A673 (cell line): ENCODE measurements around the gene DUS1L. TPM values are rescaled to one million over a fixed set of nuclear protein-coding genes. Genes with fewer than 3 reads are reported as not detected.
A peak's percentile ranks its signal among the peaks of the same experiment; 100 is the strongest.

ENCODE experiments used
- BruUV-seq: library from RNA; stranded (reverse); fragments of 400-500 nt; replicated peaks from 2 replicates; lab custom pipeline; 2021; lab: Mats Ljungman, UMichigan
- CTCF ChIA-PET: fragments of 300-600 bp; sonication (Branson Sonifier 250); formaldehyde crosslinking; loops from one replicate; lab custom pipeline; 2022; ENCODE audit warnings: antibody characterized with exemption; lab: Charles Lee
- POLR2A ChIA-PET: fragments of 300-600 bp; sonication (Branson Sonifier 250); formaldehyde crosslinking; loops from one replicate; lab custom pipeline; 2022; ENCODE audit warnings: antibody characterized with exemption; ENCODE audit not compliant: low non-redundant PET; lab: Charles Lee
- DNase-seq: peaks from one replicate; pipeline ENCODE4 v3.0.0-alpha.2; 2015; ENCODE audit warnings: low spot score
- H3K27ac ChIP-seq: fragments of 200-600 bp; sonication (generic); 2 replicates; pipeline ENCODE4 v1.5.1; 2016; ENCODE audit warnings: mixed run types, low read depth, mild to moderate bottlenecking, mixed read lengths, antibody characterized with exemption, low read length; ENCODE audit not compliant: poor library complexity, severe bottlenecking
- H3K27me3 ChIP-seq: fragments of 200-600 bp; sonication (generic); replicated peaks from 2 replicates; pipeline ENCODE4 v1.6.1; 2017; ENCODE audit warnings: mixed run types, low read depth, mild to moderate bottlenecking, mixed read lengths, antibody characterized with exemption, low read length; ENCODE audit not compliant: insufficient read depth, poor library complexity
- H3K36me3 ChIP-seq: fragments of 200-600 bp; sonication (generic); 2 replicates; pipeline ENCODE4 v1.6.1; 2016; ENCODE audit warnings: mixed run types, mild to moderate bottlenecking, mixed read lengths, antibody characterized with exemption, low read length; ENCODE audit not compliant: insufficient read depth, poor library complexity, severe bottlenecking
- H3K4me1 ChIP-seq: fragments of 200-600 bp; sonication (generic); 2 replicates; pipeline ENCODE4 v1.6.1; 2017; ENCODE audit warnings: mixed run types, mild to moderate bottlenecking, mixed read lengths, antibody characterized with exemption, low read length; ENCODE audit not compliant: insufficient read depth, poor library complexity, severe bottlenecking
- H3K4me3 ChIP-seq: fragments of 200-600 bp; sonication (generic); 2 replicates; pipeline ENCODE4 v1.5.1; 2016; ENCODE audit warnings: low read depth, mixed run types, mild to moderate bottlenecking, mixed read lengths, low read length; ENCODE audit not compliant: poor library complexity, severe bottlenecking
- H3K9me3 ChIP-seq: fragments of 200-600 bp; sonication (generic); 2 replicates; pipeline ENCODE4 v1.6.1; 2016; ENCODE audit warnings: mixed run types, low read depth, mild to moderate bottlenecking, mixed read lengths, antibody characterized with exemption, low read length; ENCODE audit not compliant: poor library complexity, severe bottlenecking
- EZH2 ChIP-seq: fragments of 200-600 bp; sonication (generic); IDR thresholded peaks from 2 replicates; pipeline ENCODE4 v1.6.1; 2017; ENCODE audit warnings: borderline replicate concordance, low read depth, mild to moderate bottlenecking, mixed read lengths, antibody characterized with exemption, low read length; ENCODE audit not compliant: poor library complexity, severe bottlenecking
- intact Hi-C: fragments of 100-400 bp; cut with micrococcal nuclease; formaldehyde crosslinking; loops from one replicate; pipeline ENCODE4 v1.10.0; 2022; ENCODE audit not compliant: unreplicated experiment
- total RNA-seq: library from RNA; stranded (reverse); gene quantifications from 2 replicates; pipeline ENCODE4 v1.2.3, GENCODE V29; 2021
- TF ChIP-seq, protein P1 (sequence below): fragments of 300-800, 200-600 bp; sonication (generic); conservative IDR thresholded peaks from 2 replicates; pipeline ENCODE4 v1.5.1; 2017; ENCODE audit warnings: low read depth, mild to moderate bottlenecking, antibody characterized with exemption, low read length, moderate library complexity, mixed read lengths

DUS1L gene
- total RNA-seq, 1 experiment from 2014 or later, result 143 TPM

DNA sequence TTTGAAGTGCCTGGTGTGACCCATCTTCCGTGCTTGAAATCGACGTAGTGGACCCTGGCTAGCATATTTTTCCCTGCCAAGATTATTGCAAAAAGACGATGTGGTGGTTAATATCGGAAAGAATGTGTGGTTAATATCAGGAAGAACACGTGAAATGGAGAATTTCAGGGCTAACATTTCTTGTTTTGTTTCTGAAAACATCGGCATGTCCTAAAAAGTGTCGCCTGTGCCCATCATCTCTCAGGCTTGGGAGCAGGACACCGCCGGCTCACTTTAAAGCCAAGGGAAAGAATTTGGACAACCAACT is 27.8 kb downstream of the DUS1L start:
- intact Hi-C loops, result loop anchor here (5.0 kb wide), 1 partner anchor 59 kb away; the partner anchor contains the start of gene FASN
- no TSS peak for BruUV-seq
- Histone ChIP-seq H3K27ac (peak overlapping the region; percentile 92), H3K9me3 (no peaks in the 10 kb centered on the region), H3K4me3 (peak overlapping the region; percentile 95), H3K4me1 (peaks cover 11% of the 10 kb centered on the region), H3K36me3 (no peaks in the 10 kb centered on the region), H3K27me3 (no peaks in the 10 kb centered on the region)
- POLR2A ChIA-PET, result interaction anchor here (0.7 to 0.8 kb wide), 2 partner anchors 15 to 61 kb away, joined by 3 read pairs; partner anchors contain the start of genes CENPX and LRRC45
- no peak for DNase-seq
- TF ChIP-seq, protein P1, sequence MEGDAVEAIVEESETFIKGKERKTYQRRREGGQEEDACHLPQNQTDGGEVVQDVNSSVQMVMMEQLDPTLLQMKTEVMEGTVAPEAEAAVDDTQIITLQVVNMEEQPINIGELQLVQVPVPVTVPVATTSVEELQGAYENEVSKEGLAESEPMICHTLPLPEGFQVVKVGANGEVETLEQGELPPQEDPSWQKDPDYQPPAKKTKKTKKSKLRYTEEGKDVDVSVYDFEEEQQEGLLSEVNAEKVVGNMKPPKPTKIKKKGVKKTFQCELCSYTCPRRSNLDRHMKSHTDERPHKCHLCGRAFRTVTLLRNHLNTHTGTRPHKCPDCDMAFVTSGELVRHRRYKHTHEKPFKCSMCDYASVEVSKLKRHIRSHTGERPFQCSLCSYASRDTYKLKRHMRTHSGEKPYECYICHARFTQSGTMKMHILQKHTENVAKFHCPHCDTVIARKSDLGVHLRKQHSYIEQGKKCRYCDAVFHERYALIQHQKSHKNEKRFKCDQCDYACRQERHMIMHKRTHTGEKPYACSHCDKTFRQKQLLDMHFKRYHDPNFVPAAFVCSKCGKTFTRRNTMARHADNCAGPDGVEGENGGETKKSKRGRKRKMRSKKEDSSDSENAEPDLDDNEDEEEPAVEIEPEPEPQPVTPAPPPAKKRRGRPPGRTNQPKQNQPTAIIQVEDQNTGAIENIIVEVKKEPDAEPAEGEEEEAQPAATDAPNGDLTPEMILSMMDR, result no peak
- no peak for TF ChIP-seq EZH2
- CTCF ChIA-PET, result interaction anchor here (0.6 to 1.1 kb wide), 7 partner anchors 13 to 457 kb away, joined by 3 to 9 read pairs (median 5); partner anchors contain the start of genes CENPX, LRRC45 and PDE6G

DNA sequence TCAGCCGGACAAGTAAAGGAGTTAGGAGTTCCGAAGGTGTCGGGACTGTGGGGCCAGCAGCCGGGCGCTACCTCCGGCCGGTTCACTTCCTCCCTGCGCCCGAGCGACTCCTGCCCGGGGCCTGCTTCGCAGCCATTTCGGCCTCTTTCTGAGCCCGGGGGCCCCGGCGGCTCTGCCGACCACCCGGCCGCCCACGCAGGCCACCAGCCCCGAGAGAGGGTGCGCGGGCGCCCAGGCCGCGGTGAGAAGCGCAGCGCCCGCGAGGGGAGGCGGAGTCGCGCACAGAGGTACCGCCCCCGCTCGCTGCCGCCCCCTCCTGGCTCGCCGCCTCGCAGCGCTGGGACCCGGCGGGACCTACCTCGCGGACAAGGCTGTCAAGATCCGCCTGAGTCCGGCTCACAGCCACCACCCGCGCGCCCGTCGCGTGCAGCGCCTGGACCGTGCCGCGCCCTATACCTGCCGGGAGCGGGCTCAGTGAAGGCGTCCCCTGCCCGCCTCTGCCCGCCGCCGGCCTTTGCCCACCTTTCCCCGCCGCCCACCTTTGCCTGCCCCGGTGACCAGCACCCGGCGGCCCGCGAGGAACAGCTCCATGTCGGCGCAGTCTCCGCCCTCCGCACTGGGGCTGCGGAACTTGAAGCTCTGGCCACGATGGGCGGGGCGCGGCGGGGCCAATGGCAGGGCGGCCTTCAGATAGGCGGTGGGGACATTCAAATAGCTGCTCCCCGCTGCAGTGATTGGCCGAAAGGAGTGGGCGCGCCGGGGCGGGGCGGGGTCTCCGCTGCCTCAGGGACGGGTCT is 28.3 kb downstream of the DUS1L start, which contains the start of gene DCXR:
DCXR (minus strand) TSS at position 606 of the 797 bp plus-strand sequence; CDS start at position 591, 15 bp downstream.
- peaks cover 11% of the 10 kb centered on the region for H3K4me1 ChIP-seq
- peak within 1 kb of the TSS; percentile 95 for H3K4me3 ChIP-seq
- H3K27me3 ChIP-seq, result no peaks in the 10 kb centered on the region
- CTCF ChIA-PET, result interaction anchor here (0.6 to 1.1 kb wide), 7 partner anchors 13 to 457 kb away, joined by 3 to 9 read pairs (median 5); partner anchors contain the start of genes CENPX, LRRC45 and PDE6G
- intact Hi-C loops, result loop anchor here (5.0 kb wide), 1 partner anchor 60 kb away; the partner anchor contains the start of gene FASN
- DNase-seq, result peak; percentile 99
- H3K9me3 ChIP-seq, result no peaks in the 10 kb centered on the region
- BruUV-seq, result no TSS peak
- no peaks in the 10 kb centered on the region for H3K36me3 ChIP-seq
- POLR2A ChIA-PET, result interaction anchor here (0.7 to 0.8 kb wide), 2 partner anchors 14 to 61 kb away, joined by 3 read pairs; partner anchors contain the start of genes CENPX and LRRC45
- TF ChIP-seq EZH2, result no peak
- TF ChIP-seq, protein P1, result peak; percentile 72
- H3K27ac ChIP-seq, result peak within 1 kb of the TSS; percentile 92

DNA sequence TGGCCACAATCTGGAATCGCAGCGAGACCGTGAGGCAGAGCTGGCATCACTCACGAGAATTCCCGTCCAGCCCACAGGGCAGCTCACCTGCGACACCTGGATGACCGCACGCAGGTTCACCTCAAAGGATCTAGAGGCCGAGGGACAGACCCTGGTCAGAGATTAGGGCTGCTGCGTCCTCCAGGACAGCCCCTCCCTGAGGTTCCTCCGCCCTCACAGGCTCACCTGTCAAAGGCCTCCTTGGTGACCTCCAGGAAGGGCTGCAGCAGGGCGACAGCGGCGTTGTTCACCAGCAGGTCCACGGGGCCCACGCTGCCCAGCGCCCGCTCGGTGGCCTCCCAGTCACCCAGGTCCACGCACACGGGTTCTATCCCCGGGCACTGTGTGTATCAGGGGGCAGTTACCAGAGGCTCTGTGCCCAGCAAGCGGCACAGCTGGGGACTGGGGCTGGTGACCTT is 28.9 kb downstream of the DUS1L start:
- no peaks in the 10 kb centered on the region for H3K27me3 ChIP-seq
- no peaks in the 10 kb centered on the region for H3K9me3 ChIP-seq
- H3K4me3 ChIP-seq, result peak overlapping the region; percentile 95
- DNase-seq, result no peak
- ChIA-PET CTCF (no interaction called here), POLR2A (no interaction called here)
- H3K36me3 ChIP-seq, result no peaks in the 10 kb centered on the region
- TF ChIP-seq EZH2, result no peak
- TF ChIP-seq, protein P1, result no peak
- no TSS peak for BruUV-seq
- H3K4me1 ChIP-seq, result peaks cover 11% of the 10 kb centered on the region
- H3K27ac ChIP-seq, result peak overlapping the region; percentile 92
- intact Hi-C loops, result loop anchor here (5.0 kb wide), 1 partner anchor 61 kb away; the partner anchor contains the start of gene FASN
